GM19452 (cell line): ENCODE measurements around the gene MRPL4.
"Not testable (repeated sequence)": the region's sequence is repeated elsewhere in the genome, so short reads cannot be mapped to it uniquely, and the experiment has no call there.

Experiments used
- ATAC-seq: cut with Tn5 transposase; IDR thresholded peaks from one replicate; pipeline ENCODE4 v1.9.1; 2021; ENCODE audit not compliant: unreplicated experiment

MRPL4 gene

DNA sequence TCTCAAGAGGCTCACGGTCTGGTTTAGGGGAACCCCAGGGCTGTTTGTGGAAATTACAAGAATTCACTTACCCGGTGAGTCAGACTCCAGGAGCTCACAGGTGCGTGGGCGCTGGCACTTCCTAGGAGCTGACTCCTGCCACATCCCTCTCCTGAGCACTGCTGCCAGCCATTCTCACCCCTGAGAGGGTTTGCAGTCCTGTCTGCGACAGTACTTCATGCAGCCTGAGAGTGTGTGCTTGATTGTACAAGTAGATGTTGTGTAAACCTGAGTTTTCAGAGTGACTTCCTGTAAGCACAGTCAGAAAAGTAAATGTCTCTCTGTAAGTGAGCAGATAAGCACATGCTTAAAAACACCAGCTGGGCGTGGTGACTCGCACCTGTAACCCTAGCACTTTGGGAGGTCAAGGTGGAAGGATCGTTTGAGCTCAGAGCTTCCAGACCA lies 8.1 kb downstream of the MRPL4 start:
- no peak for ATAC-seq

DNA sequence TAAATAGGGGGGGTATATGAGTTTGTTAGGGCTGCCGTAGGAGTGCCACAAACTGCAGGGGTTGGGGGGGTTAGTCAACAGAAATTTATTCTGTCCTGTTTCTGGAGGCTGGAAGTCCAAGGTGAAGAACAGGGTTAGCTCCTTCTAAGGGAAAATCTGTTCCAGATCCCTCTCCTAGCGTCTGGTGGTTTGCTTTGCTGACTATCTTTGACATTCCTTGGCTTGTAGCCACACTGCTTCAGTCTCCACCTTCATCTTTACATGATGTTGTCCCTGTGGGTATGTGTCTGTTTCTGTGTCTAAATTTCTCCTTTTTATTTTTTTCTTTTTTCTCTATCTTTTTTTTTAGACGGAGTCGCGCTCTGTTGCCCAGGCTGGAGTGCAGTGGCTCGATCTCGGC lies 10.8 kb downstream of the MRPL4 start:
- ATAC-seq, result no peak

DNA sequence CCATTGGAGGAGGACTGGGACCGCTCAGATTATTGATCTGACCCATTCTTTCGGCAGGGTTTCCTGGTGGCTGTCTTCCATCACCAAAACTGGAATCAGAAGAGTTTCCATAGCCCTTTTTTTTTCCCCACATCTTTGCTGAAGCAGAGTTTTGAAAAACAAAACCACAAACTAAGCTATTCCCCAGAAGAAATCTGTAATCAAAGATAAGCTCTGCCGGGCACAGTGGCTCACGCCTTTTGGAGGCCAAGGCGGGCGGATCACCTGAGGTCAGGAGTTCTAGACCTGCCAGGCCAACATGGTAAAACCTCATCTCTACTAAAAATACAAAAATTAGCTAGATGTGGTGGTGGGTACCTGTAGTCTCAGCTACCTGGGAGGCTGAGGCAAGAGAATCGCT lies 14.7 kb downstream of the MRPL4 start:
- ATAC-seq, result no peak

DNA sequence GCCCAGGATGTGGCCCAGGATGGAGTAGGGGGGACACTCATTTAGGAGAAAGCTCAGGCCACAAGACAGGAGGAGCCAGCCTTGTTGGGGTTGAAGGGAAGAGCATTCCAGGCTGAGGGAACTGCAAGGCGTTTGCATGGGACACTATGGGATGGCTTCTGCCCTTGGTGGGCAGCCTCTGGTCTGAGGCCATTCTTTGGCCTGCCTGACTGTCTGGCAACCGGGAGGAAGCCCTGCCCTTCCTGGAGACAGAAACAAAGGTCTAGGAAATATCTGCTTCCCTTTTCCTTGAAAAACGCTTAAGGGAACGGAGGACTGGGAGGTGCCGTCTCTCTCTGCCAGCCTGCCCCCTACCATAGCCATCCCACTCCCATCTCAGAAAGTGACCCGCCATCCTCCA lies 16.1 kb downstream of the MRPL4 start:
- no peak for ATAC-seq

DNA sequence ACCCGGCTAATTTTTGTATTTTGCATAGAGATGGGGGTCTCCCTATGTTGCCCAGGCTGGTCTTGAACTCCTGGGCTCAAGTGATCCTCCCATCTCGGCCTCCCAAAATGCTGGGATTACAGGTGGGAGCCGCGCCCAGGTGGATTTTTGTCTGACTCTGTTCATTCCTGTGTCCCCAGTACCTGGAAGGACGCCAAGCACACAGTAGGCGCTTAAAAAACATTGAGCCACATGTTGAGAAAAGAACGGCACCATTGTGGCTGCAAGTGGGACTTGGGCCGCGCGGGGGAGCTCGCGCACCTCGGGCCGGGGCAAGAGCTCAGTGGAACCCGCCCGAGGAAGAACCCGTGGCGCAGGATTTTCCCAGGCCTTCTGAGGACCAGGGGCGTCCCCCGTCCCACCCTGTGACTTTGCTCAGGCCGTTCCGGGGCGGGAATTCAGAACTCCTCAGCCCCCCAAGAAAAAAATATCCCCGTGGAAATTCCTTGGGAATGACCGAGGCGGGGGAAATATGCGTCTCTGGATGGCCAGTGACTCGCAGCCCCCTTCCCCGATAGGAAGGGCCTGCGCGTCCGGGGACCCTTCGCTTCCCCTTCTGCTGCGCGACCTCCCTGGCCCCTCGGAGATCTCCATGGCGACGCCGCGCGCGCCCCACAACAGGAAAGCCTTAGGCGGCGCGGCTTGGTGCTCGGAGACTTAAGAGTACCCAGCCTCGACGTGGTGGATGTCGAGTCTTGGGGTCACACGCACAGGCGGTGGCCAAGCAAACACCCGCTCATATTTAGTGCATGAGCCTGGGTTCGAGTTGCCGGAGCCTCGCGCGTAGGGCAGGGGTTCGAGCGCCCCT lies 17.5 kb downstream of the MRPL4 start:
- peak; percentile 45 for ATAC-seq

DNA sequence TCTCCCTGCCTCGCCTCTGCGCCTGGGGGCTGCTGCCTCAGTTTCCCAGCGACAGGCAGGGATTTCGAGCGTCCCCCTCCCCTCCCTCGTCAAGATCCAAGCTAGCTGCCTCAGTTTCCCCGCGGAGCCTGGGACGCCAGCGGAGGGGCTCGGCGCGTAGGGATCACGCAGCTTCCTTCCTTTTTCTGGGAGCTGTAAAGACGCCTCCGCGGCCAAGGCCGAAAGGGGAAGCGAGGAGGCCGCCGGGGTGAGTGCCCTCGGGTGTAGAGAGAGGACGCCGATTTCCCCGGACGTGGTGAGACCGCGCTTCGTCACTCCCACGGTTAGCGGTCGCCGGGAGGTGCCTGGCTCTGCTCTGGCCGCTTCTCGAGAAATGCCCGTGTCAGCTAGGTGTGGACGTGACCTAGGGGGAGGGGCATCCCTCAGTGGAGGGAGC lies 18.2 kb downstream of the MRPL4 start:
- ATAC-seq, result peak; percentile 43

DNA sequence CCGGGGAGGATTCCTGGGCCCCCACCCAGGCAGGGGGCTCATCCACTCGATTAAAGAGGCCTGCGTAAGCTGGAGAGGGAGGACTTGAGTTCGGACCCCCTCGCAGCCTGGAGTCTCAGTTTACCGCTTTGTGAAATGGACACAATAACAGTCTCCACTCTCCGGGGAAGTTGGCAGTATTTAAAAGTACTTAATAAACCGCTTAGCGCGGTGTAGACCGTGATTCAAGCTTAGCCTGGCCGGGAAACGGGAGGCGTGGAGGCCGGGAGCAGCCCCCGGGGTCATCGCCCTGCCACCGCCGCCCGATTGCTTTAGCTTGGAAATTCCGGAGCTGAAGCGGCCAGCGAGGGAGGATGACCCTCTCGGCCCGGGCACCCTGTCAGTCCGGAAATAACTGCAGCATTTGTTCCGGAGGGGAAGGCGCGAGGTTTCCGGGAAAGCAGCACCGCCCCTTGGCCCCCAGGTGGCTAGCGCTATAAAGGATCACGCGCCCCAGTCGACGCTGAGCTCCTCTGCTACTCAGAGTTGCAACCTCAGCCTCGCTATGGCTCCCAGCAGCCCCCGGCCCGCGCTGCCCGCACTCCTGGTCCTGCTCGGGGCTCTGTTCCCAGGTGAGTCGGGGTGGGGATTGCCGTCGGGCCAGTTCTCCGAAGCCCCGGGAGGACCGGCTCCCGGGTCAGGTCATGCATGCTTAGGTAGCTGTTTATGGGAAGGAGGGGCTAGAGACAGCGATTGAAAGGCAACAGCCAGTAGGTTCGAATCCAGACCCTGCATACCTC lies 18.8 kb downstream of the MRPL4 start, which contains the start of gene ICAM1:
ICAM1 (plus strand) TSS at position 505 of the 779 bp plus-strand sequence; CDS start at position 545, 40 bp downstream.
- ATAC-seq, result peak; percentile 46

DNA sequence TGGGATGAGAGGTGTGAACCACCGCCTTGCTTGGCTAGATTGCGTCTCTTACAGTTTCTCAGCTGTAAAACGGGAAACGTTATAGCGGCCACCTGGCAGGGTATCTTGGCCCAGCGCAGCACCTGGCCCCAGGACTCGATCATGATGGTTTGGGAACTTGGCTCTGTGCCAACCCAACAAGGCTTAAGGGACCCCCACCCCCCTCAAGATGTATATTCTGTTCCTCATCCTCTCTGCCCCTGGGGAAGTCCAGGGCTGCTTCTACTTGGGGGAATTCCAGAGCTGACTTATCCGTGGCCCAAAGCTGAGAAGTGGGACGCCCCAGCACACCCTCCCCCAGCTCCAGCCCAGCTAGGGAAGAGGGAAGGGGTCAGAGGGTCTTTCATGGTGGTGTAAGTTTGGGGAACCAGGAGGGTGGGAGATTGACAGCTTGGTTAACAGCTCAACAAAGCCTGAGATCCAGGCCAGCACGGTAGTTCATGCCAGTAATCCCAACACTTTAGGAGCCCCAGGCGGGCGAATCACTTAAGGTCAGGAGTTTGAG lies 19.6 kb downstream of the MRPL4 start:
- no peak for ATAC-seq

DNA sequence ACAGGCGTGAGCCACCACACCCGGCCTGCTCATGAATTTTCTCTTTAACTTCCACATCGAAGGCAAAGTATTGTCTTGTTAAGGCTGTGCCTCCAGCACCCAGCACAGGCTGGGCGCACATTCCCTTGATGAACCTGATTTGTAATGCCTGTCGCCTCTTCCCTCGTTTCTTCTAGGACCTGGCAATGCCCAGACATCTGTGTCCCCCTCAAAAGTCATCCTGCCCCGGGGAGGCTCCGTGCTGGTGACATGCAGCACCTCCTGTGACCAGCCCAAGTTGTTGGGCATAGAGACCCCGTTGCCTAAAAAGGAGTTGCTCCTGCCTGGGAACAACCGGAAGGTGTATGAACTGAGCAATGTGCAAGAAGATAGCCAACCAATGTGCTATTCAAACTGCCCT lies 22.6 kb downstream of the MRPL4 start:
- no peak for ATAC-seq

DNA sequence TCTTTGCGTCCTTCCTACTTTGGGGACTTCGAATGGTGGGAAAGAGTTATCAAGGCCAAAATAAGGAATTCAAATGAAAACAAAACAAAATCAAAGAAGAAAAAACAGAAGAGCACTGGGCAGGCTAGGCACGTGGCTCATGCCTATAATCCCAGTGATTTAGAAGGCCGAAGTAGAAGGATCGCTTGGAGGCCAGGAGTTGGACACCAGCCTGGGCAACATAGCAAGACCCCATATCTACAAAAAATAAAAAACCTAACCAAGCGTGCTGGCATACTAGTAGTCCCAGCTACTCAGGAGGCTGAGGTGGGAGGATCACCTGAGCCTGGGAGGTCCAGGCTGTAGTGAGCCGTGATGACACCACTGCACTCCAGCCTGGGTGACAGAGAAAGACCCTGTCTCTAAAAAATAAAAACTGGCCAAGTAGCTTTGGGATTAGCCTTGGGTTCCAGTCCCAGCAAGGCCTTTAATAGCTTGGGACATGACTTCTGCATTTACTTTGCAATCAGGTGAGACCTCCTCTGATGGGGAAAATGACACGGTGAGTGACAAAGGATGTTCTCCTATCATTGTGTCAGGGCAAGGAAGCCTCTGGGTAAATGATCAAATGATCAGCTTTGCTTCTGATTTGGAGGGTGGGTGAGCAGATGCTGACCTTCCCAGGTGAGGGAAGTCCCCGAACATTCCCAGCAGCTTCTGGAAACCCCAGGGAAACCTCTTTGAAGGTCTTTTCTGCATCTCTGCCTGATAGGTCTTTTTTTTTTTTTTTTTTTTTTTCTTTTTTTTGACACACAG lies 26.0 kb downstream of the MRPL4 start:
- ATAC-seq, result no peak

DNA sequence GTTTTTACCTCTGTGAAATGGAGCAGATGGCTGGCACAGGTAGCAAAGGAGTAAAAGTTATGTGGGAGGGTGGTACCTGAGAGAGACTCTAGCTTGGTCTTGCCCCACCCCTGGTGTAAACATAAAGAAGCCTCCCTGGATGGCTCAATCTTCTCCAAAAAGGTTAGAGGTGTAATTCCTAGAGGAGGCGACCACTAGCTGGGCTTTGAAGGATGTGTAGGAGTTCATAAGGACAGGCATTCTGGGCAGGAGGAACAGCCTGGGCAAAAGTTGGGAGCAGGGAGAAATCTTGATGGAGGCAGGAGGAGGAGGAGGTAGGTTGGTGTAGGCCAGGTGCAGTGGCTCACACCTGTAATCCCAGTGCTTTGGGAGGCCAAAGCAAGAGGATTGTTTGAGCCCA lies 26.9 kb downstream of the MRPL4 start:
- ATAC-seq, result no peak

DNA sequence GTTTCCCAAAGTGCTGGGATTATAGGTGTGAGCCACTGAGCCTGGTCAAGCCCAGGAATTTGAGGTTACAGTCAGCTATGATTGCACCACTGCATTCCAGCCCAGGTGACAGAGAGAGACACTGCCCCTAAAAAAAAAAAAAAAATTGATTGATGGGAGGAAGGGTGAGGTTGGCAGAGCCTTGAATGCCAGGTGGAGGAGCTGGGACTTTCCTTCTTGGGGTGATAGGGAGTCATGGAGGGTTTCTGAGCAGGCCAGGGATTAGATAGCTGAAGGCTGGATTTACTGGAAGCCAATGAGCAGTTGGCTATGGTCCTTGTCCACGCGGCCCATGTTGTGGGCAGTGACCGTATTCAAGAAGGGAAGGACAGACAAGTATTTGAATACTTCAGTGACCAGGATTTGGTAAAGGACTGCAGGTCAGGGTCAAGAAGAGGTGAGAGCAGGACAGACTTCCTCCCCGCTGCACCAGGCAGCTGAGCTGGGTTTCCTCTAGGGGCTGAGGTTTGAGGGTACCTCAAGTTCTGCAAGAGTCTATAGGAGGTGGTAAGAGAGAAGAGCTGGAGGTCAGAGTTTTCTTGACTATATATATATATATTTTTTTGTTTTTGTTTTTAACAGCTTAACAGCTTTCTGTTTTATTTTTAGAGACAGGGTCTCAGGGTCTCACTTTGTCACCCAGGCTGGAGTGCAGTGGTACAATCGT lies 27.9 kb downstream of the MRPL4 start:
- ATAC-seq, result no peak

DNA sequence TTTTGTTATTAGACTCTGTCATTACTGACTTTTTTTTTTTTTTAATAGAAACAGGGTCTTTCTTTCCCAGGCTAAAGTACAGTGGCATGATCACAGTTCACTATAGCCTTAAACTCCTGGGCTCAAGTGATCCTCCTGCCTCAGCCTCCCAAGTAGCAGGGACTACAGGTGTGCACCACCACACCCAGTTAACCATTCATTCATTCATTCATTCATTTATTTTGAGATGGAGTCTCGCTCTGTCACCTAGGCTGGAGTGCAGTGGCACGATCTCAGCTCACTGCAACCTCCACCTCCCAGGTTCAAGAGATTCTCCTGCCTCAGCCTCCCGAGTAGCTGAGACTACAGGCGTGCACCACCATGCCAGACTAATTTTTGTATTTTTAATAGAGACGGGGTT lies 30.0 kb downstream of the MRPL4 start:
- ATAC-seq, result not testable (repeated sequence)

DNA sequence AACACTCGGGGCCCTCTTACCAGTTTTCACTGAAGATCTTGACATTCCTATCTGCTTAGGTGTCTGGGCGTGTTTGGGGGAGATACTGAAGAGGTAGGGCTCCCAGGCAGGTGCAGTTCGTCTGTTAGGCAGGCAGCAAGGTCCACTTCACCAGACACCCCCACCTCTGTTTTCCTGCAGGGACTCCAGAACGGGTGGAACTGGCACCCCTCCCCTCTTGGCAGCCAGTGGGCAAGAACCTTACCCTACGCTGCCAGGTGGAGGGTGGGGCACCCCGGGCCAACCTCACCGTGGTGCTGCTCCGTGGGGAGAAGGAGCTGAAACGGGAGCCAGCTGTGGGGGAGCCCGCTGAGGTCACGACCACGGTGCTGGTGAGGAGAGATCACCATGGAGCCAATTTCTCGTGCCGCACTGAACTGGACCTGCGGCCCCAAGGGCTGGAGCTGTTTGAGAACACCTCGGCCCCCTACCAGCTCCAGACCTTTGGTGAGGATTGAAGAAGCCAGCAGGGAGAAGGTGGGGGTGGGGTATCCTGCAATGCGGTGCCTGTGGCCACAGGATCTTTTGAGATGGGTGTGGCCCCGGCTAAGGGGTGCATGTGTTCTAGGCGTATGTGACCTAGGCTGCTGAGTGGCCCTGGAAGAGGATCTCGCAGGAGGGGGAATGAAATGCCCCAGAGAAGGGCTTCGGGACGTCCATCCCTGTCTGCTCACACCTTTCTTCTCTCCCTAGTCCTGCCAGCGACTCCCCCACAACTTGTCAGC lies 31.5 kb downstream of the MRPL4 start:
- no peak for ATAC-seq

DNA sequence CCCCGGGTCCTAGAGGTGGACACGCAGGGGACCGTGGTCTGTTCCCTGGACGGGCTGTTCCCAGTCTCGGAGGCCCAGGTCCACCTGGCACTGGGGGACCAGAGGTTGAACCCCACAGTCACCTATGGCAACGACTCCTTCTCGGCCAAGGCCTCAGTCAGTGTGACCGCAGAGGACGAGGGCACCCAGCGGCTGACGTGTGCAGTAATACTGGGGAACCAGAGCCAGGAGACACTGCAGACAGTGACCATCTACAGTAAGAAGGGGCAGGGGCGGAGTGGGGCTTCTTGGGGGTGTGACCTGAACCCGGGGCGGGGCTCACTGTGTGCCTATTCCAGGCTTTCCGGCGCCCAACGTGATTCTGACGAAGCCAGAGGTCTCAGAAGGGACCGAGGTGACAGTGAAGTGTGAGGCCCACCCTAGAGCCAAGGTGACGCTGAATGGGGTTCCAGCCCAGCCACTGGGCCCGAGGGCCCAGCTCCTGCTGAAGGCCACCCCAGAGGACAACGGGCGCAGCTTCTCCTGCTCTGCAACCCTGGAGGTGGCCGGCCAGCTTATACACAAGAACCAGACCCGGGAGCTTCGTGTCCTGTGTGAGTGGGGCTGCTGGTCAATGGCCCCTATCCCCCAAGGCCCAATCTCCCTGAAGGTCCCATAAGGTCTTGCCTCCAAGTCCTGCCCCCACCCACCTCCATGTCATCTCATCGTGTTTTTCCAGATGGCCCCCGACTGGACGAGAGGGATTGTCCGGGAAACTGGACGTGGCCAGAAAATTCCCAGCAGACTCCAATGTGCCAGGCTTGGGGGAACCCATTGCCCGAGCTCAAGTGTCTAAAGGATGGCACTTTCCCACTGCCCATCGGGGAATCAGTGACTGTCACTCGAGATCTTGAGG lies 32.3 kb downstream of the MRPL4 start:
- no peak for ATAC-seq

DNA sequence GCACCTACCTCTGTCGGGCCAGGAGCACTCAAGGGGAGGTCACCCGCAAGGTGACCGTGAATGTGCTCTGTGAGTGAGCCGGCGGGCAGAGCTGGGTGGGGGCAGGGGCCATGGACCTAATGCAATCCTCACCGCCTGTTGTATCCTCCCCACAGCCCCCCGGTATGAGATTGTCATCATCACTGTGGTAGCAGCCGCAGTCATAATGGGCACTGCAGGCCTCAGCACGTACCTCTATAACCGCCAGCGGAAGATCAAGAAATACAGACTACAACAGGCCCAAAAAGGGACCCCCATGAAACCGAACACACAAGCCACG lies 32.9 kb downstream of the MRPL4 start:
- ATAC-seq, result no peak

DNA sequence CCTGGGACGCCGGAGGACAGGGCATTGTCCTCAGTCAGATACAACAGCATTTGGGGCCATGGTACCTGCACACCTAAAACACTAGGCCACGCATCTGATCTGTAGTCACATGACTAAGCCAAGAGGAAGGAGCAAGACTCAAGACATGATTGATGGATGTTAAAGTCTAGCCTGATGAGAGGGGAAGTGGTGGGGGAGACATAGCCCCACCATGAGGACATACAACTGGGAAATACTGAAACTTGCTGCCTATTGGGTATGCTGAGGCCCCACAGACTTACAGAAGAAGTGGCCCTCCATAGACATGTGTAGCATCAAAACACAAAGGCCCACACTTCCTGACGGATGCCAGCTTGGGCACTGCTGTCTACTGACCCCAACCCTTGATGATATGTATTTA lies 33.4 kb downstream of the MRPL4 start:
- no peak for ATAC-seq

DNA sequence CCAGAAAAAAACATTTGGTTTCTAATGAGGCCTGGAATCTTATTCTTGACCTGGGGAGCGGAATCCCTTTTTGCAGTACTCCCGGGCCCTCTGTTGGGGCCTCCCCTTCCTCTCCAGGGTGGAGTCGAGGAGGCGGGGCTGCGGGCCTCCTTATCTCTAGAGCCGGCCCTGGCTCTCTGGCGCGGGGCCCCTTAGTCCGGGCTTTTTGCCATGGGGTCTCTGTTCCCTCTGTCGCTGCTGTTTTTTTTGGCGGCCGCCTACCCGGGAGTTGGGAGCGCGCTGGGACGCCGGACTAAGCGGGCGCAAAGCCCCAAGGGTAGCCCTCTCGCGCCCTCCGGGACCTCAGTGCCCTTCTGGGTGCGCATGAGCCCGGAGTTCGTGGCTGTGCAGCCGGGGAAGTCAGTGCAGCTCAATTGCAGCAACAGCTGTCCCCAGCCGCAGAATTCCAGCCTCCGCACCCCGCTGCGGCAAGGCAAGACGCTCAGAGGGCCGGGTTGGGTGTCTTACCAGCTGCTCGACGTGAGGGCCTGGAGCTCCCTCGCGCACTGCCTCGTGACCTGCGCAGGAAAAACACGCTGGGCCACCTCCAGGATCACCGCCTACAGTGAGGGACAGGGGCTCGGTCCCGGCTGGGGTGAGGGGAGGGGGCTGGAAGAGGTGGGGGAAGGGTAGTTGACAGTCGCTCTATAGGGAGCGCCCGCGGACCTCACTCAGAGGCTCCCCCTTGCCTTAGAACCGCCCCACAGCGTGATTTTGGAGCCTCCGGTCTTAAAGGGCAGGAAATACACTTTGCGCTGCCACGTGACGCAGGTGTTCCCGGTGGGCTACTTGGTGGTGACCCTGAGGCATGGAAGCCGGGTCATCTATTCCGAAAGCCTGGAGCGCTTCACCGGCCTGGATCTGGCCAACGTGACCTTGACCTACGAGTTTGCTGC lies 35.1 kb downstream of the MRPL4 start, which contains the start of gene ICAM4:
ICAM4 (plus strand) TSS at position 153 of the 935 bp plus-strand sequence; CDS start at position 211, 58 bp downstream.
- no peak for ATAC-seq
